ENCODE data around the gene SLFN12L. TPM values are rescaled to one million over a fixed set of nuclear protein-coding genes. Genes with fewer than 3 reads are reported as not detected.

SLFN12L gene
- total and polyA plus RNA-seq, 9 of the 15 experiments (the other 6 are each of a cell fraction or from before 2014, with no cell fraction given) = 0.04 to 0.31 (median 0.08) TPM; not detected in 3

GRCh38 chr17:35486920-35487732 lies 50.4 kb downstream of the SLFN12L start:
- peak in 2 of 4 experiments; percentile 23 to 41 for DNase-seq (ENCODE audit: extremely low read depth in 1 of 4, low spot score in 3 of 4)
- intact Hi-C loops (cut with micrococcal nuclease) = no loop called here
- no peak for FAIRE-seq
- 0 out of 4 replicates have a peak overlapping the region, but pooled peaks of 1 of the 2 experiments have one; percentile 69 for H3K9ac ChIP-seq (ENCODE audit: insufficient read depth in 1 of 2, low read depth in 2 of 2, low read length in 2 of 2)
- peaks cover 0 to 11% of the 10 kb centered on the region in 2 experiments; a peak in 2 of 5 replicates for H3K4me1 ChIP-seq (replicated peaks in 1 of 2; ENCODE audit: control insufficient read depth in 2 of 2, insufficient read depth in 2 of 2, low read length in 2 of 2)
- in situ Hi-C loops (cut with MboI) = no loop called here
- H3K9me1 ChIP-seq (ENCODE audit: control insufficient read depth, insufficient read depth, low read length) = no peaks in the 10 kb centered on the region
- ATAC-seq = peak; percentile 74
- no peak overlapping the region for H3K27ac ChIP-seq (ENCODE audit: extremely low read depth, low read depth, low read length)
- H2AFZ ChIP-seq (ENCODE audit: low read depth, low read length) = 0 out of 2 replicates have a peak overlapping the region, but pooled peaks have one; percentile 6
- no peaks in the 10 kb centered on the region for H3K79me2 ChIP-seq (ENCODE audit: control insufficient read depth, insufficient read depth, low read length)
- no peaks in the 10 kb centered on the region for H3K36me3 ChIP-seq (ENCODE audit: control insufficient read depth, insufficient read depth, low read length)
- 5% methylated on average over 36 of the region's 42 CpGs for WGBS (ENCODE audit: insufficient coverage, low coverage, missing lambda C conversion rate)
- peak overlapping the region; percentile 17; the same call in 1 of the 2 replicates for H3K4me3 ChIP-seq
- no peak overlapping the region for H3K4me2 ChIP-seq (ENCODE audit: insufficient read depth, low read length)
- TF ChIP-seq FOXK1 (CRISPR knock-in tag; IDR thresholded peaks at IDR 0.05; ENCODE audit: borderline replicate concordance) (no peak), NRF1 (conservative IDR thresholded peaks at IDR 0.05 in 1 of 2, IDR thresholded peaks at IDR 0.05 in 1 of 2) (0 out of 4 replicates have a peak, but pooled peaks of 1 of the 2 experiments have one; percentile 20), CEBPG (CRISPR knock-in tag; IDR thresholded peaks at IDR 0.05) (no peak), CEBPG (tag; conservative IDR thresholded peaks at IDR 0.05 in 1 of 2, IDR thresholded peaks at IDR 0.05 in 1 of 2) (0 out of 4 replicates have a peak, but pooled peaks of 1 of the 2 experiments have one; percentile 15), GABPA (tag; conservative IDR thresholded peaks at IDR 0.05; ENCODE audit: low read depth) (peak; percentile 62; the same call in 1 of the 2 replicates), EGR1 (conservative IDR thresholded peaks at IDR 0.05) (peak; percentile 53), MAFK (IDR thresholded peaks at IDR 0.05; ENCODE audit: low read length) (no peak), RNF2 (IDR thresholded peaks at IDR 0.05) (peak; percentile 36; the same call in 1 of the 2 replicates), ARID3B (CRISPR knock-in tag; IDR thresholded peaks at IDR 0.05; ENCODE audit: borderline replicate concordance) (no peak), HES1 (IDR thresholded peaks at IDR 0.05; ENCODE audit: low read depth) (0 out of 2 replicates have a peak, but pooled peaks have one; percentile 39), ETV1 (tag; conservative IDR thresholded peaks at IDR 0.05; ENCODE audit: low read depth) (peak; percentile 56), YY1 (IDR thresholded peaks at IDR 0.05; ENCODE audit: borderline replicate concordance in 1 of 3, control insufficient read depth in 1 of 3, extremely low read depth in 1 of 3, insufficient read depth in 3 of 3, insufficient read length in 1 of 3, insufficient replicate concordance in 2 of 3, low read depth in 1 of 3, low read length in 2 of 3) (peak in 1 of 3 experiments; percentile 54)
- peaks cover 43 to 44% of the 10 kb centered on the region in 2 experiments for H3K27me3 ChIP-seq (ENCODE audit: control insufficient read depth in 2 of 2, insufficient read depth in 2 of 2, low read length in 2 of 2)
- POLR2A ChIA-PET = no interaction called here
- no TSS peak for BruUV-seq (replicated peaks)
- no peaks in the 10 kb centered on the region for H4K20me1 ChIP-seq (replicated peaks; ENCODE audit: control insufficient read depth, insufficient read depth, low read length)
- CTCF ChIA-PET (ENCODE audit: low intra/inter-chr PET ratio) = no interaction called here
- no peaks in the 10 kb centered on the region for H3K9me3 ChIP-seq (replicated peaks; ENCODE audit: control insufficient read depth, insufficient read depth, low read depth, low read length)

Data from K562 (cell line).